ENCODE measurements around the gene CHST8.

Gene CHST8

DNA sequence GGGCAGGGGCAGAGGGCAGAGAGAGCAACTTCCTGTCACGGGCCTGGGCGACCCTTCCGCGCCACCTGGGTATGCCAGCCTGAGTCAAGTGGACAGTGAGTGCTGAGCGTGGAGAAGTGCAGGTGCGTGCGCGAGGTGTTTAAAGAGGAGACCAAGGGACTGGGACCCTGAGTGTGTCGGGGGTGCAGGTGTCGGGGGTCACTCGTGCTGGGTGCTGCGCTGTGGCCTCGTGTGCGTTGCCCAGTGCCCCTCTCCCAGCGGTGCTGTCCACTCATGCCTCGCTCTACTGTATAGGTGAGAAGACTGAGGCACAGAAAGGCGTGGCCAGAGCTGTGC, 156.0 kb downstream of the CHST8 start:
- no peak for TF ChIP-seq POLR2AphosphoS5 (IDR thresholded peaks at IDR 0.05; ENCODE audit: low read depth)
- no peak for TF ChIP-seq GABPA (IDR thresholded peaks at IDR 0.05; ENCODE audit: low read depth)
- TF ChIP-seq, protein P1, sequence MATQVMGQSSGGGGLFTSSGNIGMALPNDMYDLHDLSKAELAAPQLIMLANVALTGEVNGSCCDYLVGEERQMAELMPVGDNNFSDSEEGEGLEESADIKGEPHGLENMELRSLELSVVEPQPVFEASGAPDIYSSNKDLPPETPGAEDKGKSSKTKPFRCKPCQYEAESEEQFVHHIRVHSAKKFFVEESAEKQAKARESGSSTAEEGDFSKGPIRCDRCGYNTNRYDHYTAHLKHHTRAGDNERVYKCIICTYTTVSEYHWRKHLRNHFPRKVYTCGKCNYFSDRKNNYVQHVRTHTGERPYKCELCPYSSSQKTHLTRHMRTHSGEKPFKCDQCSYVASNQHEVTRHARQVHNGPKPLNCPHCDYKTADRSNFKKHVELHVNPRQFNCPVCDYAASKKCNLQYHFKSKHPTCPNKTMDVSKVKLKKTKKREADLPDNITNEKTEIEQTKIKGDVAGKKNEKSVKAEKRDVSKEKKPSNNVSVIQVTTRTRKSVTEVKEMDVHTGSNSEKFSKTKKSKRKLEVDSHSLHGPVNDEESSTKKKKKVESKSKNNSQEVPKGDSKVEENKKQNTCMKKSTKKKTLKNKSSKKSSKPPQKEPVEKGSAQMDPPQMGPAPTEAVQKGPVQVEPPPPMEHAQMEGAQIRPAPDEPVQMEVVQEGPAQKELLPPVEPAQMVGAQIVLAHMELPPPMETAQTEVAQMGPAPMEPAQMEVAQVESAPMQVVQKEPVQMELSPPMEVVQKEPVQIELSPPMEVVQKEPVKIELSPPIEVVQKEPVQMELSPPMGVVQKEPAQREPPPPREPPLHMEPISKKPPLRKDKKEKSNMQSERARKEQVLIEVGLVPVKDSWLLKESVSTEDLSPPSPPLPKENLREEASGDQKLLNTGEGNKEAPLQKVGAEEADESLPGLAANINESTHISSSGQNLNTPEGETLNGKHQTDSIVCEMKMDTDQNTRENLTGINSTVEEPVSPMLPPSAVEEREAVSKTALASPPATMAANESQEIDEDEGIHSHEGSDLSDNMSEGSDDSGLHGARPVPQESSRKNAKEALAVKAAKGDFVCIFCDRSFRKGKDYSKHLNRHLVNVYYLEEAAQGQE (IDR thresholded peaks at IDR 0.05; ENCODE audit: insufficient replicate concordance, low read depth), result no peak
- TF ChIP-seq SPI1 (IDR thresholded peaks at IDR 0.05; ENCODE audit: borderline replicate concordance, low read depth), result no peak
- TF ChIP-seq, protein P2, sequence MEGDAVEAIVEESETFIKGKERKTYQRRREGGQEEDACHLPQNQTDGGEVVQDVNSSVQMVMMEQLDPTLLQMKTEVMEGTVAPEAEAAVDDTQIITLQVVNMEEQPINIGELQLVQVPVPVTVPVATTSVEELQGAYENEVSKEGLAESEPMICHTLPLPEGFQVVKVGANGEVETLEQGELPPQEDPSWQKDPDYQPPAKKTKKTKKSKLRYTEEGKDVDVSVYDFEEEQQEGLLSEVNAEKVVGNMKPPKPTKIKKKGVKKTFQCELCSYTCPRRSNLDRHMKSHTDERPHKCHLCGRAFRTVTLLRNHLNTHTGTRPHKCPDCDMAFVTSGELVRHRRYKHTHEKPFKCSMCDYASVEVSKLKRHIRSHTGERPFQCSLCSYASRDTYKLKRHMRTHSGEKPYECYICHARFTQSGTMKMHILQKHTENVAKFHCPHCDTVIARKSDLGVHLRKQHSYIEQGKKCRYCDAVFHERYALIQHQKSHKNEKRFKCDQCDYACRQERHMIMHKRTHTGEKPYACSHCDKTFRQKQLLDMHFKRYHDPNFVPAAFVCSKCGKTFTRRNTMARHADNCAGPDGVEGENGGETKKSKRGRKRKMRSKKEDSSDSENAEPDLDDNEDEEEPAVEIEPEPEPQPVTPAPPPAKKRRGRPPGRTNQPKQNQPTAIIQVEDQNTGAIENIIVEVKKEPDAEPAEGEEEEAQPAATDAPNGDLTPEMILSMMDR (IDR thresholded peaks at IDR 0.05; ENCODE audit: insufficient read depth, low read length), result no peak
- no peak overlapping the region for H3K27ac ChIP-seq (replicated peaks)
- H3K27me3 ChIP-seq (ENCODE audit: insufficient read depth, poor library complexity, severe bottlenecking), result no peaks in the 10 kb centered on the region
- no peak overlapping the region for H3K4me3 ChIP-seq (replicated peaks; ENCODE audit: insufficient read depth, low read length)
- no peak for DNase-seq (ENCODE audit: low read depth in 1 of 2, low spot score in 1 of 2)

DNA sequence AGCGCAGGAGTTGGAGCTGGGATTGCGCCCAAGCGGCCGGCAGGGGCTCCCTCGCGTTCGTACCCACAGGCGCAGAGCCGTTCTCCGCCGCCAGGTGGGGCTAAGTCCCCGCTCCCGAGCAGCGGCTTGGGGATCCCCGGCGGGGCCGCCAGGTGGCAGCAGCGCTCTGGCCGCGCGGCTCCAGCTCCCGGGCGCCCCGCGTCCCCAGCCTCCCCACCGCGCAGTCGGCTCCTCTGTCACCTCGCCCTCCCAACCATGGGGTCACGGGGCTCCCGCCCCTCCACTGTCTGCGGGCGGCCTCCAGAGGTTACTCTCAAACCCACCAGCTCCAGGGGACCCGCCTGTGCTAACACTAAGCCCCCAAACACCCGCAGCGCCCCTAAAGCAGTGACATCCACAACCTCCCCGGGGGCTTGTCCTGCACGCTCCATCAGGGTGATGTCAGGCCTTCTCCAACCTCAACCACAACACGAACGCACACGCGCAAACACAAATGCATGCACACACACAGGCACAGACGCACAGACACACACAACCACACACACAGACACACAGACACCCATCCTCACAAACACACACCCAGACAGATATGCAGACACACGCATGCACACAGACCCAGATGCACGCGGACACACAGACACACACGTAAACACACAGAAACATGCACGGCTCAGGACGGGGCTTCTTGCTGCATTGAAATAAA, 156.5 kb downstream of the CHST8 start:
- H3K27ac ChIP-seq (replicated peaks), result no peak overlapping the region
- H3K4me3 ChIP-seq (replicated peaks; ENCODE audit: insufficient read depth, low read length), result no peak overlapping the region
- DNase-seq (ENCODE audit: low read depth in 1 of 2, low spot score in 1 of 2), result peak; percentile 69 to 77
- H3K27me3 ChIP-seq (ENCODE audit: insufficient read depth, poor library complexity, severe bottlenecking), result no peaks in the 10 kb centered on the region
- TF ChIP-seq, protein P2 (IDR thresholded peaks at IDR 0.05; ENCODE audit: insufficient read depth, low read length), result peak; percentile 100
- no peak for TF ChIP-seq POLR2AphosphoS5 (IDR thresholded peaks at IDR 0.05; ENCODE audit: low read depth)
- TF ChIP-seq SPI1 (IDR thresholded peaks at IDR 0.05; ENCODE audit: borderline replicate concordance, low read depth), result no peak

DNA sequence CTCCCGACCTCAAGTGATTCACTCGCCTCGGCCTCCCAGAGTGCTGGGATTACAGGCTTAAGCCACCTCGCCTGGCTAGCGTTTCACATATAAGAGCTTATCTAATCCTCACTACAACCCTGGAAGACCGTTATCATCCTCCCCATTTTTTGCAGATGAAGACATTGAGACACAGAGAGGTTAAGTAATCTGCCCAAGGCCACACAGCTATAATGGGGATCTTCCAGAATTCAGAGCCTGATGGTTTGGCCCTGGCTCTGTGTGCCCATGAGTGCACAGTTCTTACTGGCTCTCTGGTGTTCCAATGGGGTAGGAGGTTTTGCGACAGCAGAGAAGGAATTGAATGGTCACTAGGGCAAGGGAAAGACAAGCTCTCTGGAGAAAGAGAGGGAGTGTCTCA, 158.1 kb downstream of the CHST8 start:
- H3K27ac ChIP-seq (replicated peaks), result no peak overlapping the region
- no peak for DNase-seq (ENCODE audit: low read depth in 1 of 2, low spot score in 1 of 2)
- no peak overlapping the region for H3K4me3 ChIP-seq (replicated peaks; ENCODE audit: insufficient read depth, low read length)
- no peak for TF ChIP-seq SPI1 (IDR thresholded peaks at IDR 0.05; ENCODE audit: borderline replicate concordance, low read depth)
- no peak for TF ChIP-seq POLR2AphosphoS5 (IDR thresholded peaks at IDR 0.05; ENCODE audit: low read depth)
- no peak for TF ChIP-seq GABPA (IDR thresholded peaks at IDR 0.05; ENCODE audit: low read depth)
- TF ChIP-seq, protein P2 (IDR thresholded peaks at IDR 0.05; ENCODE audit: insufficient read depth, low read length), result no peak
- TF ChIP-seq, protein P1 (IDR thresholded peaks at IDR 0.05; ENCODE audit: insufficient replicate concordance, low read depth), result no peak
- H3K27me3 ChIP-seq (ENCODE audit: insufficient read depth, poor library complexity, severe bottlenecking), result no peaks in the 10 kb centered on the region

DNA sequence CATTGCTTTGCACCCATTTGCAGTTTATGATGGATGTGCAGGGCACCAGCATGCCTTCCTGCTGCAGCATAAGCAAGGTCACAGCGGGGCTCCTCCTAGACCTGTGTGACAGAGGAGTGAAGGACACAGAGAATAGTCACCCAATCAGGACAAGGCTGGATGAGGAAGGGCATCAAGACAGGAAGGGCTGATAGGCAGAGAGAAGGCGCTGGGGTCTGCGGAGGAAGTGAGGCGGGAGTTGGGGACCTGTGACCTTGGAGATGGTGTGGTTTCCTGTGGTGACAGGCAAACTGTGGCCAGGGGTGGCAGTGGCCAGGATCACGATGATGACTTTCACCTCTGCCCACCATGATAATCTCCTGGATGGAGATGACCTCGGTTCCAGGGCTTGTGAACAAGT, 158.5 kb downstream of the CHST8 start:
- TF ChIP-seq, protein P2 (IDR thresholded peaks at IDR 0.05; ENCODE audit: insufficient read depth, low read length), result no peak
- Histone ChIP-seq H3K4me3 (replicated peaks; ENCODE audit: insufficient read depth, low read length) (no peak overlapping the region), H3K27ac (replicated peaks) (no peak overlapping the region), H3K27me3 (ENCODE audit: insufficient read depth, poor library complexity, severe bottlenecking) (no peaks in the 10 kb centered on the region)
- no peak for DNase-seq (ENCODE audit: low read depth in 1 of 2, low spot score in 1 of 2)

Measured in HL-60 (cell line).